CD14-positive monocyte (primary cell): ENCODE results near the gene OR52D1. TPM values are rescaled to one million over a fixed set of nuclear protein-coding genes. Genes with fewer than 3 reads are reported as not detected.

Experiments
- DNase-seq, 3 donors: peaks; one replicate each; pipeline ENCODE4 v3.0.0-alpha.2; 2011 to 2022
- H2AFZ ChIP-seq: 2 replicates; pipeline ENCODE4 v1.6.0; 2012; ENCODE audit warnings: mild to moderate bottlenecking, low read depth, low read length, inconsistent platforms; ENCODE audit not compliant: insufficient read depth, poor library complexity, severe bottlenecking
- H3K27ac ChIP-seq, 2 donors: 1 replicate in 1 of 2; 2 replicates in 1 of 2; pipeline ENCODE4 v1.5.1; 2012 to 2013; ENCODE audit warnings: low read length in 2 of 2, control low read depth in 1 of 2, inconsistent platforms in 1 of 2, low read depth in 1 of 2, mild to moderate bottlenecking in 1 of 2
- H3K27me3 ChIP-seq, 2 donors: one replicate each; pipeline versions ENCODE4 v1.6.0 to v1.6.1; 2011 to 2013; ENCODE audit warnings: low read length in 2 of 2; ENCODE audit not compliant: control insufficient read depth in 2 of 2, insufficient read depth in 2 of 2
- H3K36me3 ChIP-seq, 2 donors: replicated peaks in 1 of 2; 1 replicate in 1 of 2; 2 replicates in 1 of 2; pipeline versions ENCODE4 v1.5.1 to v1.6.1; 2012 to 2013; ENCODE audit warnings: low read length in 2 of 2, control low read depth in 1 of 2, inconsistent platforms in 1 of 2, mild to moderate bottlenecking in 1 of 2; ENCODE audit not compliant: insufficient read depth in 2 of 2, control insufficient read depth in 1 of 2
- H3K4me1 ChIP-seq, 2 donors: 1 replicate in 1 of 2; 2 replicates in 1 of 2; pipeline versions ENCODE4 v1.5.1 to v1.6.1; 2012 to 2013; ENCODE audit warnings: low read length in 2 of 2, control low read depth in 1 of 2, inconsistent platforms in 1 of 2, mild to moderate bottlenecking in 1 of 2, moderate library complexity in 1 of 2; ENCODE audit not compliant: insufficient read depth in 2 of 2, control insufficient read depth in 1 of 2
- H3K4me2 ChIP-seq: replicated peaks from 2 replicates; pipeline ENCODE3; 2012; ENCODE audit warnings: low read length, moderate library complexity, mild to moderate bottlenecking; ENCODE audit not compliant: poor library complexity, severe bottlenecking; ENCODE audit errors: extremely low read depth
- H3K4me3 ChIP-seq, 3 experiments: fragments of 200-600 bp in 1 of 3; sonication (generic) in 1 of 3; replicated peaks in 1 of 3; 1 replicate in 2 of 3; 2 replicates in 1 of 3; pipeline ENCODE4 v1.5.1; 2011 to 2013; ENCODE audit warnings: low read length in 3 of 3, mild to moderate bottlenecking in 3 of 3, control low read depth in 2 of 3, low read depth in 2 of 3, inconsistent platforms in 1 of 3, moderate library complexity in 1 of 3
- H3K79me2 ChIP-seq: 2 replicates; pipeline ENCODE4 v1.6.0; 2012; ENCODE audit warnings: mild to moderate bottlenecking, control low read depth, inconsistent platforms, low read length, moderate library complexity; ENCODE audit not compliant: insufficient read depth
- H3K9ac ChIP-seq: 2 replicates; pipeline ENCODE4 v1.6.0; 2017; ENCODE audit warnings: low read length, mild to moderate bottlenecking; ENCODE audit not compliant: insufficient read depth, poor library complexity, severe bottlenecking
- H3K9me3 ChIP-seq, 2 donors: replicated peaks in 1 of 2; 1 replicate in 1 of 2; 2 replicates in 1 of 2; pipeline versions ENCODE4 v1.5.1 to v1.6.1; 2012 to 2013; ENCODE audit warnings: low read length in 2 of 2, control low read depth in 1 of 2; ENCODE audit not compliant: control insufficient read depth in 1 of 2, insufficient read depth in 1 of 2
- H4K20me1 ChIP-seq: 2 replicates; pipeline ENCODE4 v1.6.0; 2012; ENCODE audit warnings: mild to moderate bottlenecking, low read length, control low read depth, moderate library complexity; ENCODE audit not compliant: insufficient read depth
- H3K27ac Mint-ChIP-seq, 7 donors: one replicate each; pipeline ENCODE4 v1.8.0; 2020; ENCODE audit warnings: mild to moderate bottlenecking in 7 of 7, mixed read lengths in 7 of 7, moderate library complexity in 6 of 7, inconsistent platforms in 2 of 7
- H3K27me3 Mint-ChIP-seq, 3 donors: one replicate each; pipeline ENCODE4 v1.8.0; 2021 to 2022; ENCODE audit warnings: low read depth in 3 of 3, mild to moderate bottlenecking in 3 of 3, mixed read lengths in 3 of 3, moderate library complexity in 3 of 3, inconsistent platforms in 1 of 3
- H3K36me3 Mint-ChIP-seq, 2 donors: one replicate each; pipeline ENCODE4 v1.8.0; 2020; ENCODE audit warnings: mixed read lengths in 2 of 2, inconsistent platforms in 1 of 2, mild to moderate bottlenecking in 1 of 2
- H3K4me1 Mint-ChIP-seq: one replicate; pipeline ENCODE4 v1.8.0; 2020; ENCODE audit warnings: mild to moderate bottlenecking, mixed read lengths
- H3K4me3 Mint-ChIP-seq, 2 donors: one replicate each; pipeline ENCODE4 v1.8.0; 2020; ENCODE audit warnings: mild to moderate bottlenecking in 2 of 2, mixed read lengths in 2 of 2, moderate library complexity in 1 of 2
- H3K9me3 Mint-ChIP-seq, 7 donors: one replicate each; pipeline ENCODE4 v1.8.0; 2020 to 2022; ENCODE audit warnings: mixed read lengths in 7 of 7, mild to moderate bottlenecking in 6 of 7, moderate library complexity in 6 of 7, inconsistent platforms in 2 of 7
- CTCF ChIP-seq: fragments of 200-600 bp; IDR thresholded peaks from one replicate; pipeline ENCODE4 v1.8.0; 2022; ENCODE audit warnings: antibody characterized with exemption, mild to moderate bottlenecking
- WGBS: methylation state at CpG from one replicate; pipeline ENCODE4 v1.1.5; 2013; ENCODE audit warnings: missing lambda C conversion rate; ENCODE audit not compliant: insufficient coverage; 5-methylcytosine and 5-hydroxymethylcytosine counted together
- intact Hi-C, 2 donors: fragments of 100-400 bp; cut with micrococcal nuclease; formaldehyde crosslinking; loops; one replicate each; pipeline versions ENCODE4 v1.15.0 to v1.15.1; 2023
- polyA plus RNA-seq, 3 donors: library from polyadenylated mRNA; depleted of rRNA in 1 of 3; unstranded in 2 of 3; stranded (reverse) in 1 of 3; fragments of 300-500 nt in 2 of 3; fragments of >200 nt in 1 of 3; fragmentation: Illumina TruSeq in 2 of 3; gene quantifications; 1 replicate in 2 of 3; 2 replicates in 1 of 3; pipeline ENCODE4 v1.2.3, GENCODE V29; 2012 to 2021

OR52D1 gene
- polyA plus RNA-seq, 3 donors = not detected

- H3K4me3 Mint-ChIP-seq = no peak overlapping the region
- no peaks in the 10 kb centered on the region for H3K36me3 Mint-ChIP-seq
- no peaks in the 10 kb centered on the region for H3K36me3 ChIP-seq
Observed at GRCh38 chr11:5527716-5528115, 39.2 kb downstream of the OR52D1 start.

GRCh38 chr11:5528495-5528894 is 40.0 kb downstream of the OR52D1 start:
- H3K4me1 ChIP-seq = no peaks in the 10 kb centered on the region
- no peaks in the 10 kb centered on the region for H3K9me3 ChIP-seq

More at GRCh38 chr11:5527716-5528115, 39.2 kb downstream of the OR52D1 start:
- no peak for DNase-seq
- no peak for TF ChIP-seq CTCF
- Mint-ChIP-seq H3K9me3 (peaks cover 2 to 9% (median 2%) of the 10 kb centered on the region in 7 donors), H3K27me3 (peaks cover 0 to 3% (median 1%) of the 10 kb centered on the region in 3 donors), H3K4me1 (no peaks in the 10 kb centered on the region), H3K27ac (peak overlapping the region in 1 of 7 donors; percentile 43)
- no peaks in the 10 kb centered on the region for H4K20me1 ChIP-seq
- H3K4me1 ChIP-seq = no peaks in the 10 kb centered on the region
- no peak overlapping the region for H3K27ac ChIP-seq
- H3K4me2 ChIP-seq = no peak overlapping the region
- no peaks in the 10 kb centered on the region for H3K9me3 ChIP-seq
- 98% methylated on average over 5 of the region's 5 CpGs for WGBS
- intact Hi-C loops = no loop called here
- H3K9ac ChIP-seq = no peak overlapping the region
- H3K4me3 ChIP-seq = no peak overlapping the region
- no peak overlapping the region for H2AFZ ChIP-seq
- no peaks in the 10 kb centered on the region for H3K79me2 ChIP-seq
- H3K27me3 ChIP-seq = no peaks in the 10 kb centered on the region

More at GRCh38 chr11:5528495-5528894, 40.0 kb downstream of the OR52D1 start:
- Histone ChIP-seq H3K79me2 (no peaks in the 10 kb centered on the region), H3K36me3 (no peaks in the 10 kb centered on the region), H3K27ac (no peak overlapping the region), H2AFZ (no peak overlapping the region), H3K9ac (no peak overlapping the region), H3K27me3 (no peaks in the 10 kb centered on the region), H3K4me3 (no peak overlapping the region), H4K20me1 (no peaks in the 10 kb centered on the region), H3K4me2 (no peak overlapping the region)
- Mint-ChIP-seq H3K4me1 (no peaks in the 10 kb centered on the region), H3K27me3 (peaks cover 0 to 1% (median 1%) of the 10 kb centered on the region in 3 donors), H3K4me3 (no peak overlapping the region), H3K9me3 (peaks cover 0 to 9% (median 2%) of the 10 kb centered on the region in 7 donors), H3K27ac (no peak overlapping the region), H3K36me3 (no peaks in the 10 kb centered on the region)
- TF ChIP-seq CTCF = no peak
- no peak for DNase-seq
- intact Hi-C loops = no loop called here
- no CpG with 5 or more reads among the region's 1 CpG for WGBS
